Activated B cell treated with CpG ODN at 0.5 μM for 24 hours (primary cell): ENCODE results near the gene PLEKHF1. TPM values are rescaled to one million over a fixed set of nuclear protein-coding genes. Genes with fewer than 3 reads are reported as not detected.

Source experiments
- ATAC-seq: fragments of 200-7000 bp; cut with Tn5 transposase; one replicate; pipeline ENCODE4 v1.10.0; 2021; ENCODE audit warnings: low read depth, mild to moderate bottlenecking, moderate library complexity
- CTCF ChIA-PET: fragments of 350-600 bp; sonication (Branson Sonifier 250); formaldehyde crosslinking; loops from one replicate; lab custom pipeline; 2021; ENCODE audit warnings: antibody characterized with exemption; lab: Charles Lee
- POLR2A ChIA-PET: fragments of 350-600 bp; sonication (Branson Sonifier 250); formaldehyde crosslinking; loops from one replicate; lab custom pipeline; 2021; ENCODE audit warnings: antibody characterized with exemption; lab: Charles Lee
- DNase-seq: peaks from one replicate; pipeline ENCODE4 v3.0.0; 2022
- H3K27ac Mint-ChIP-seq: one replicate; pipeline ENCODE4 v1.8.0; 2020; ENCODE audit warnings: mixed read lengths
- H3K27me3 Mint-ChIP-seq: one replicate; pipeline ENCODE4 v1.8.0; 2021; ENCODE audit warnings: mixed read lengths
- H3K36me3 Mint-ChIP-seq: one replicate; pipeline ENCODE4 v1.8.0; 2021; ENCODE audit warnings: low read depth, mixed read lengths
- H3K4me1 Mint-ChIP-seq: one replicate; pipeline ENCODE4 v1.8.0; 2021; ENCODE audit warnings: mixed read lengths
- H3K4me3 Mint-ChIP-seq: one replicate; pipeline ENCODE4 v1.8.0; 2020; ENCODE audit warnings: mild to moderate bottlenecking, mixed read lengths
- H3K9me3 Mint-ChIP-seq: one replicate; pipeline ENCODE4 v1.8.0; 2020; ENCODE audit warnings: mixed read lengths
- CTCF ChIP-seq: fragments of 200-600 bp; IDR thresholded peaks from one replicate; pipeline ENCODE4 v1.8.0; 2022; ENCODE audit warnings: antibody characterized with exemption, mild to moderate bottlenecking
- intact Hi-C: fragments of 100-400 bp; cut with micrococcal nuclease; formaldehyde crosslinking; loops from one replicate; pipeline ENCODE4 v1.15.1; 2024
- total RNA-seq: library from RNA; stranded (reverse); gene quantifications from 2 replicates; pipeline ENCODE4 v1.2.3, GENCODE V29; 2022

PLEKHF1 gene
- total RNA-seq, 1 donor from 2014 or later, result 5.5 TPM

GRCh38 chr19:29714953-29715700, 49.9 kb downstream of the PLEKHF1 start, which contains the start of gene C19orf12:
Gene C19orf12 (minus strand): TSS chr19:29715261. CDS start chr19:29708413, 6,848 bp downstream.
- Mint-ChIP-seq H3K27me3 (no peaks in the 10 kb centered on the region), H3K27ac (peak within 1 kb of the TSS; percentile 95), H3K4me1 (peaks cover 50% of the 10 kb centered on the region), H3K4me3 (peak within 1 kb of the TSS; percentile 91), H3K9me3 (no peaks in the 10 kb centered on the region), H3K36me3 (peaks cover 5% of the 10 kb centered on the region)
- DNase-seq (peak; percentile 70), ATAC-seq (peak; percentile 75)
- intact Hi-C loops, result loop anchor here (1.0 to 10.0 kb wide), 6 partner anchors 42 to 1923 kb away; partner anchors contain the start of genes CCNE1, UQCRFS1 and URI1
- CTCF ChIA-PET, result interaction anchor here (2.5 to 4.2 kb wide), 6 partner anchors 16 to 108 kb away, joined by 12 to 118 read pairs (median 26); partner anchors contain the start of genes PLEKHF1 and POP4
- TF ChIP-seq CTCF, result no peak
- POLR2A ChIA-PET, result interaction anchor here (1.1 to 6.0 kb wide), 8 partner anchors 17 to 227 kb away, joined by 3 to 101 read pairs (median 18); partner anchors contain the start of genes PLEKHF1, POP4 and URI1

- DNase-seq (no peak), ATAC-seq (peak; percentile 1)
- intact Hi-C loops, result loop anchor here (1.0 to 10.0 kb wide), 10 partner anchors 22 to 1924 kb away; partner anchors contain the start of genes CCNE1, PLEKHF1, POP4 and UQCRFS1
- peak overlapping the region; percentile 91 for H3K4me3 Mint-ChIP-seq
- H3K4me1 Mint-ChIP-seq, result peaks cover 43% of the 10 kb centered on the region
- no peaks in the 10 kb centered on the region for H3K9me3 Mint-ChIP-seq
- POLR2A ChIA-PET, result interaction anchor here (0.6 to 6.0 kb wide), 14 partner anchors 11 to 226 kb away, joined by 3 to 101 read pairs (median 5); partner anchors contain the start of genes PLEKHF1, POP4 and URI1
- no peaks in the 10 kb centered on the region for H3K27me3 Mint-ChIP-seq
- CTCF ChIA-PET, result interaction anchor here (0.5 to 4.2 kb wide), 23 partner anchors 8 to 1924 kb away, joined by 3 to 118 read pairs (median 4); partner anchors contain the start of genes PLEKHF1 and POP4
- TF ChIP-seq CTCF, result no peak
- peak overlapping the region; percentile 95 for H3K27ac Mint-ChIP-seq
- H3K36me3 Mint-ChIP-seq, result peaks cover 2% of the 10 kb centered on the region
Measured at GRCh38 chr19:29715701-29716581, 50.7 kb downstream of the PLEKHF1 start.

DNA sequence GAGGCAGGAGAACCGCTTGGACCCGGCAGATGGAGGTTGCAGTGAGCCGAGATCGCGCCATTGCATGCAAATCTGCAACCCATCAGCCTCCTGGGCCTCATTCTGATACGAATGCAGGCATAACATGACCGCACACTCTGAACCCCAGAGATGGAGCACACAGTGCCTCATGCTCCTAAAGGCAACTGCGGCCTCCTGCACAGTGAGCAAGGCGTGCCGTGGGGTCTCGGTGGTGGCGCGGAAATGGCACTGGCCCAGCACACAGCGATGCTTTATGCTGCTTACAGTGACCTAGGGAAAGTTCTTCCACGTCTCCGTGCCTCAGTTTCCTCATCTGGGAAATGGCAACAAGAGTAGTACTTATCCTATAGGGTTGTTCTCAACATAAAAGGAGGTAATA, 51.8 kb downstream of the PLEKHF1 start:
- DNase-seq (no peak), ATAC-seq (no peak)
- POLR2A ChIA-PET, result interaction anchor here (0.6 to 6.0 kb wide), 9 partner anchors 12 to 225 kb away, joined by 3 to 101 read pairs (median 14); partner anchors contain the start of genes PLEKHF1, POP4 and URI1
- H3K27me3 Mint-ChIP-seq, result no peaks in the 10 kb centered on the region
- no peak overlapping the region for H3K4me3 Mint-ChIP-seq
- H3K4me1 Mint-ChIP-seq, result peaks cover 36% of the 10 kb centered on the region
- no peaks in the 10 kb centered on the region for H3K36me3 Mint-ChIP-seq
- TF ChIP-seq CTCF, result no peak
- H3K27ac Mint-ChIP-seq, result no peak overlapping the region
- CTCF ChIA-PET, result interaction anchor here (1.1 to 4.2 kb wide), 14 partner anchors 9 to 1925 kb away, joined by 3 to 118 read pairs (median 14); partner anchors contain the start of genes PLEKHF1 and POP4
- intact Hi-C loops, result loop anchor here (5.0 to 10.0 kb wide), 4 partner anchors 98 to 1925 kb away; partner anchors contain the start of genes CCNE1, UQCRFS1 and URI1
- no peaks in the 10 kb centered on the region for H3K9me3 Mint-ChIP-seq

GRCh38 chr19:29724102-29724641, 58.9 kb downstream of the PLEKHF1 start:
- peaks cover 2% of the 10 kb centered on the region for H3K4me1 Mint-ChIP-seq
- POLR2A ChIA-PET, result interaction anchor here (1.0 kb wide), 1 partner anchor 118 kb away, joined by 5 read pairs; the partner anchor contains the start of gene POP4
- H3K9me3 Mint-ChIP-seq, result no peaks in the 10 kb centered on the region
- H3K36me3 Mint-ChIP-seq, result no peaks in the 10 kb centered on the region
- intact Hi-C loops, result no loop called here
- H3K4me3 Mint-ChIP-seq, result no peak overlapping the region
- CTCF ChIA-PET, result no interaction called here
- no peak for TF ChIP-seq CTCF
- ATAC-seq (no peak), DNase-seq (no peak)
- H3K27ac Mint-ChIP-seq, result no peak overlapping the region
- H3K27me3 Mint-ChIP-seq, result peaks cover 32% of the 10 kb centered on the region
